BJ (cell line): Measurements from ENCODE around the gene NAA80. TPM values are rescaled to one million over a fixed set of nuclear protein-coding genes. Genes with fewer than 3 reads are reported as not detected.

Experiments used
- CTCF ChIA-PET: fragments of 350-600 bp; formaldehyde crosslinking; extraction: SDS; loops from one replicate; lab custom pipeline; 2021; ENCODE audit warnings: antibody characterized with exemption, inconsistent platforms; lab: Yijun Ruan, JAX
- POLR2A ChIA-PET: fragments of 300-600 bp; sonication (Branson Sonifier 250); formaldehyde crosslinking; extraction: SDS; loops from one replicate; lab custom pipeline; 2021; ENCODE audit warnings: antibody characterized with exemption; lab: Charles Lee
- DNase-seq: peaks from one replicate; pipeline ENCODE4 v3.0.0-alpha.2; 2011; ENCODE audit warnings: low read depth
- H3K27me3 ChIP-seq: 2 replicates; pipeline ENCODE4 v1.6.0; 2011; ENCODE audit warnings: low read length; ENCODE audit not compliant: control insufficient read depth, insufficient read depth
- H3K36me3 ChIP-seq: 2 replicates; pipeline ENCODE4 v1.5.1; 2011; ENCODE audit warnings: low read length; ENCODE audit not compliant: control insufficient read depth, insufficient read depth
- H3K4me3 ChIP-seq: 2 replicates; pipeline ENCODE4 v1.5.1; 2011; ENCODE audit warnings: low read depth, mild to moderate bottlenecking, control low read depth, low read length
- polyA plus RNA-seq: library from polyadenylated mRNA; depleted of rRNA; stranded (reverse); fragments of >200 nt; gene quantifications from 2 replicates; pipeline ENCODE4 v1.2.3, GENCODE V29; 2011
- TF ChIP-seq, protein P1 (sequence below): IDR thresholded peaks from 2 replicates; pipeline ENCODE4 v1.5.1; 2011; ENCODE audit warnings: low read depth, mild to moderate bottlenecking, control low read depth, inconsistent platforms, low read length, moderate library complexity; ENCODE audit not compliant: insufficient read depth

NAA80 gene
- polyA plus RNA-seq, 1 experiment, result 5.8 TPM

DNA sequence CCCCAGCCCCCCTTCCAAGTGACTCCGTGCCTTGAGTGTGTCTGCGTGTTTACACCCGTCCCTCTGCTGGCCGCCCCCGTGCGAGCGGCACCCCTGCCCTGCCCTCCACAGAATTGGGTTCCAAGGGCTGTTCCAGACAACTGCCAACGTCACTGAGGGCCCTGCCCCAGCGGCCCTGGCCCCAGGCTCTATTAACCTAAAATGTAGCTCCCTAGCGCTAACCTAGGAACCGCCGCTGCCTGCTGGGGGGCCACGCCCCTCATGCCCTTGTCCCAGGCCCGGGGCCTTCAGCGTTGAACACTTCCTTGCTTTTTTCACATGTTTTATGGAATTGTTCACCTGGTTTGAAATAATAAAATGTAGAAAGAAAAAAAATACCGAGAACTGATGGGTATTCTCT lies 40.2 kb downstream of the NAA80 start:
- POLR2A ChIA-PET, result interaction anchor here (0.6 to 0.9 kb wide), 2 partner anchors 12 to 280 kb away, joined by 3 to 8 read pairs; no protein-coding TSS in a partner anchor
- Histone ChIP-seq H3K4me3 (no peak overlapping the region), H3K36me3 (peaks cover 37% of the 10 kb centered on the region), H3K27me3 (no peaks in the 10 kb centered on the region)
- CTCF ChIA-PET, result interaction anchor here (0.9 to 13.0 kb wide), 17 partner anchors 8 to 75 kb away, joined by 3 to 114 read pairs (median 9); partner anchors contain the start of genes HYAL3, NAA80 and SEMA3B
- TF ChIP-seq, protein P1, sequence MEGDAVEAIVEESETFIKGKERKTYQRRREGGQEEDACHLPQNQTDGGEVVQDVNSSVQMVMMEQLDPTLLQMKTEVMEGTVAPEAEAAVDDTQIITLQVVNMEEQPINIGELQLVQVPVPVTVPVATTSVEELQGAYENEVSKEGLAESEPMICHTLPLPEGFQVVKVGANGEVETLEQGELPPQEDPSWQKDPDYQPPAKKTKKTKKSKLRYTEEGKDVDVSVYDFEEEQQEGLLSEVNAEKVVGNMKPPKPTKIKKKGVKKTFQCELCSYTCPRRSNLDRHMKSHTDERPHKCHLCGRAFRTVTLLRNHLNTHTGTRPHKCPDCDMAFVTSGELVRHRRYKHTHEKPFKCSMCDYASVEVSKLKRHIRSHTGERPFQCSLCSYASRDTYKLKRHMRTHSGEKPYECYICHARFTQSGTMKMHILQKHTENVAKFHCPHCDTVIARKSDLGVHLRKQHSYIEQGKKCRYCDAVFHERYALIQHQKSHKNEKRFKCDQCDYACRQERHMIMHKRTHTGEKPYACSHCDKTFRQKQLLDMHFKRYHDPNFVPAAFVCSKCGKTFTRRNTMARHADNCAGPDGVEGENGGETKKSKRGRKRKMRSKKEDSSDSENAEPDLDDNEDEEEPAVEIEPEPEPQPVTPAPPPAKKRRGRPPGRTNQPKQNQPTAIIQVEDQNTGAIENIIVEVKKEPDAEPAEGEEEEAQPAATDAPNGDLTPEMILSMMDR, result no peak
- DNase-seq, result no peak

DNA sequence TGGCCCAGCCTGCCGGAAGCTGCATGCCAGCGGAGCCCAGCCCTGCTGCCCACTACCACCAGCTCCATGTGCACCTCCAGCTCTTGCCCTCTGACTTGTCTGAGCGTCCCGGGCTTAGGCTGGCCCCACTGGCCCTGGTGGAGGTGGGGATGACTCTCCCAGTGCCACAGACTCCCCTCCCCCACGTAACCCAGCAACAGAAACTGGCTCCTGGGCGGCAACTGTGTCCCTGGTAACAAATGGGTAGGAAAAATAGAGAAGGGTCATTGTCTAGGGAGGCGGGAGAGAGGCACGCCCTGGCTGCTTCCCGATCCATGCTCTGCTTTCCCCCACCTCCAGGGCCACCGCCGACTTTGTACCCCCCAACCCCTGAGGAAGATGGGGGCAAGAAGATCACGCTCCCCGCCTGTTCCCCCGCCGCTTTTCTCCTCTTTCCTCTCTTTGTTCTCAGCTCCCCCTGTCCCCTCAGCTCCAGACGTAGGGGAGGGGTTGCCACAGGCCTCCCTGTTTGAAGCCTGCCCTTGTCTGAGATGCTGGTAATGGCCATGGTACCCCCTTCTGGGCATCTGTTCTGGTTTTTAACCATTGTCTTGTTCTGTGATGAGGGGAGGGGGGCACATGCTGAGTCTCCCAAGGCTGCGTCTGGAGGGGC lies 41.0 kb downstream of the NAA80 start:
- ChIA-PET POLR2A (interaction anchor here (0.6 kb wide), 3 partner anchors 8 to 280 kb away, joined by 3 to 8 read pairs (median 4); no protein-coding TSS in a partner anchor), CTCF (interaction anchor here (0.8 to 13.0 kb wide), 10 partner anchors 9 to 66 kb away, joined by 3 to 114 read pairs (median 14); partner anchors contain the start of gene SEMA3B)
- TF ChIP-seq, protein P1, result no peak
- no peak for DNase-seq
- H3K36me3 ChIP-seq, result peaks cover 39% of the 10 kb centered on the region
- no peak overlapping the region for H3K4me3 ChIP-seq
- H3K27me3 ChIP-seq, result no peaks in the 10 kb centered on the region

DNA sequence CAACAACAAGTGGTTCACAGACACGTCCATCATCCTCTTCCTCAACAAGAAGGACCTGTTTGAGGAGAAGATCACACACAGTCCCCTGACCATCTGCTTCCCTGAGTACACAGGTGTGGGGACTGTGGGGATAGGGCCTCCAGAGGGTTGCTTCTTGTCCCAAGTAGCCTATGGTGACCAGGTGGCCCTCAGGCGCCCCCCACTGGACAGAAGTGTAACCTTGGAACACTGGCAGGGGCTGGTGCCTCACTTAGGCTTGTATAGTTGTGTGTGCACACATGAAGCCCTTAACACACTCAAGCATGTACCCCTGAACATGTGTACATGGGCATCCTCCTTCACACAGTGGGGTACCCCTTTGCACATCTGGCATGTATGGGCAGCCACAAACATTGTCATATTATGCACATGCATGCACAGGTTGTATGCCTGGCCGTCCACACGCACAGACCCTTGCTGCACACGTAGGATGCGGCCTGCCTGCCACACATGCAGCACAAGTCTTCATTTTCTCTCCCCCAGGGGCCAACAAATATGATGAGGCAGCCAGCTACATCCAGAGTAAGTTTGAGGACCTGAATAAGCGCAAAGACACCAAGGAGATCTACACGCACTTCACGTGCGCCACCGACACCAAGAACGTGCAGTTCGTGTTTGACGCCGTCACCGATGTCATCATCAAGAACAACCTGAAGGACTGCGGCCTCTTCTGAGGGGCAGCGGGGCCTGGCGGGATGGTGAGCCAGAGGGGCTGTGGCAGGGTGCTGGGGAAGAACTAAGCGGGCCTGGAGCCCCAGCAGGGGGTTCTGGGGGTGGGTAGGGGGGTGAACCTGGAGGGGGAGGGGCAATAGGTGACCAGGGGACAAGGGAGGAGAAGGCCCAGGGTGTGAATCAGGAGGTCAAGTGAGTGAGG lies 42.0 kb downstream of the NAA80 start:
- CTCF ChIA-PET, result interaction anchor here (0.6 to 13.0 kb wide), 12 partner anchors 10 to 63 kb away, joined by 4 to 114 read pairs (median 8); partner anchors contain the start of genes GNAI2 and SEMA3B
- Histone ChIP-seq H3K27me3 (no peaks in the 10 kb centered on the region), H3K4me3 (no peak overlapping the region), H3K36me3 (peaks cover 47% of the 10 kb centered on the region)
- POLR2A ChIA-PET, result interaction anchor here (0.6 to 0.7 kb wide), 2 partner anchors 9 to 35 kb away, joined by 3 to 6 read pairs; no protein-coding TSS in a partner anchor
- TF ChIP-seq, protein P1, result peak; percentile 64
- no peak for DNase-seq

DNA sequence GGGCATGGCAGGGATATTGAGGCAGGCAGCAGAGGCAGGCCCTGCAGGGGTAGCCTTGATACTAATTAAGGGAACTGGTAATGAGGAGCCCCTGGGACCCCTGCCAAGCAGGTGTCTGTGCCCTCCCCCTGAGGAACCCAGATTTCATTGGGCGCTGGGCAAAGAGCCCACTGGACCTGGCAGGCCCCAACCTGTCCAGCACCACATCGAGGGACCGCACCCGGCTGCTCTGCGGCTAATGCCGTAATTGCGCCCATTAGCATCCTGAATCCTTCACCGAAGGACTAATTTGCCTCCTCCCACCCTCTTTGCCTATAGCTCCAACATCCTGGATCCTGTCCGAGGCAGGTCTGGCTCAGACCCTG lies 44.0 kb downstream of the NAA80 start:
- Histone ChIP-seq H3K27me3 (no peaks in the 10 kb centered on the region), H3K36me3 (peaks cover 53% of the 10 kb centered on the region), H3K4me3 (no peak overlapping the region)
- POLR2A ChIA-PET, result no interaction called here
- TF ChIP-seq, protein P1, result no peak
- no peak for DNase-seq
- CTCF ChIA-PET, result interaction anchor here (1.6 to 13.0 kb wide), 5 partner anchors 9 to 61 kb away, joined by 6 to 114 read pairs (median 12); no protein-coding TSS in a partner anchor
